Subcutaneous abdominal adipose tissue (tissue), 5 donors: ENCODE results near the gene NKAIN2.

Experiments used
- H3K27ac ChIP-seq: one replicate; pipeline ENCODE4 v1.7.0; 2013; ENCODE audit warnings: low read depth, mild to moderate bottlenecking, inconsistent platforms, low read length, moderate library complexity
- H3K27me3 ChIP-seq, 5 donors: one replicate each; pipeline ENCODE4 v1.7.0; 2013; ENCODE audit warnings: low read length in 5 of 5, inconsistent platforms in 1 of 5; ENCODE audit not compliant: control insufficient read depth in 5 of 5, insufficient read depth in 4 of 5
- H3K36me3 ChIP-seq, 5 donors: one replicate each; pipeline ENCODE4 v1.7.0; 2013; ENCODE audit warnings: low read length in 5 of 5; ENCODE audit not compliant: control insufficient read depth in 5 of 5, insufficient read depth in 5 of 5
- H3K4me1 ChIP-seq, 5 donors: one replicate each; pipeline ENCODE4 v1.7.0; 2013; ENCODE audit warnings: low read length in 5 of 5, mild to moderate bottlenecking in 3 of 5, moderate library complexity in 1 of 5; ENCODE audit not compliant: control insufficient read depth in 5 of 5, insufficient read depth in 5 of 5
- H3K4me3 ChIP-seq, 5 donors: one replicate each; pipeline ENCODE4 v1.7.0; 2013; ENCODE audit warnings: low read length in 5 of 5, low read depth in 1 of 5
- H3K9ac ChIP-seq, 5 donors: one replicate each; pipeline ENCODE4 v1.7.0; 2013; ENCODE audit warnings: low read length in 5 of 5, mild to moderate bottlenecking in 4 of 5, moderate library complexity in 3 of 5
- H3K9me3 ChIP-seq, 5 donors: one replicate each; pipeline ENCODE4 v1.7.0; 2013; ENCODE audit warnings: low read length in 5 of 5; ENCODE audit not compliant: control insufficient read depth in 5 of 5
- donor health status: healthy.
- donor health status: healthy.
- donor health status: healthy.
- donor health status: healthy.
- donor health status: healthy.

NKAIN2 gene

GRCh38 chr6:123803504-123804013, at the start of gene NKAIN2:
Gene NKAIN2 (plus strand): TSS chr6:123803865.
- peaks cover 5 to 18% (median 10%) of the 10 kb centered on the region in 5 donors for H3K27me3 ChIP-seq
- H3K4me3 ChIP-seq: peak within 1 kb of the TSS; percentile 46 to 79 (median 70)
- no peak within 1 kb of the TSS for H3K27ac ChIP-seq
- H3K9me3 ChIP-seq: no peaks in the 10 kb centered on the region
- H3K4me1 ChIP-seq: peaks cover 0 to 18% (median 18%) of the 10 kb centered on the region in 5 donors
- no peaks in the 10 kb centered on the region for H3K36me3 ChIP-seq
- H3K9ac ChIP-seq: no peak within 1 kb of the TSS

- Histone ChIP-seq H3K27ac (no peak overlapping the region), H3K4me1 (no peaks in the 10 kb centered on the region), H3K9ac (no peak overlapping the region), H3K36me3 (no peaks in the 10 kb centered on the region), H3K27me3 (no peaks in the 10 kb centered on the region), H3K4me3 (no peak overlapping the region), H3K9me3 (no peaks in the 10 kb centered on the region)
Measured at GRCh38 chr6:123759472-123759871, 44.2 kb upstream of the NKAIN2 start.

- H3K9ac ChIP-seq: no peak overlapping the region
- no peak overlapping the region for H3K27ac ChIP-seq
- H3K27me3 ChIP-seq: no peaks in the 10 kb centered on the region
- no peak overlapping the region for H3K4me3 ChIP-seq
- H3K36me3 ChIP-seq: no peaks in the 10 kb centered on the region
- no peaks in the 10 kb centered on the region for H3K4me1 ChIP-seq
- H3K9me3 ChIP-seq: no peaks in the 10 kb centered on the region
Measured at GRCh38 chr6:123763904-123764303, 39.8 kb upstream of the NKAIN2 start.

GRCh38 chr6:123764722-123765121, 38.9 kb upstream of the NKAIN2 start:
- H3K4me1 ChIP-seq: no peaks in the 10 kb centered on the region
- no peaks in the 10 kb centered on the region for H3K9me3 ChIP-seq
- H3K27ac ChIP-seq: no peak overlapping the region
- no peaks in the 10 kb centered on the region for H3K36me3 ChIP-seq
- H3K4me3 ChIP-seq: no peak overlapping the region
- no peak overlapping the region for H3K9ac ChIP-seq
- no peaks in the 10 kb centered on the region for H3K27me3 ChIP-seq

GRCh38 chr6:123768921-123769320, 34.7 kb upstream of the NKAIN2 start:
- Histone ChIP-seq H3K4me1 (no peaks in the 10 kb centered on the region), H3K4me3 (no peak overlapping the region), H3K9ac (no peak overlapping the region), H3K9me3 (no peaks in the 10 kb centered on the region), H3K27me3 (no peaks in the 10 kb centered on the region), H3K27ac (no peak overlapping the region), H3K36me3 (no peaks in the 10 kb centered on the region)

GRCh38 chr6:123769431-123769830, 34.2 kb upstream of the NKAIN2 start:
- H3K36me3 ChIP-seq: no peaks in the 10 kb centered on the region
- H3K9ac ChIP-seq: no peak overlapping the region
- H3K9me3 ChIP-seq: no peaks in the 10 kb centered on the region
- no peak overlapping the region for H3K4me3 ChIP-seq
- H3K4me1 ChIP-seq: no peaks in the 10 kb centered on the region
- H3K27ac ChIP-seq: no peak overlapping the region
- H3K27me3 ChIP-seq: no peaks in the 10 kb centered on the region

- Histone ChIP-seq H3K4me3 (no peak overlapping the region), H3K27ac (no peak overlapping the region), H3K9me3 (no peaks in the 10 kb centered on the region), H3K27me3 (no peaks in the 10 kb centered on the region), H3K36me3 (no peaks in the 10 kb centered on the region), H3K9ac (no peak overlapping the region), H3K4me1 (no peaks in the 10 kb centered on the region)
Measured at GRCh38 chr6:123770247-123770949, 33.3 kb upstream of the NKAIN2 start.

GRCh38 chr6:123771126-123771525, 32.5 kb upstream of the NKAIN2 start:
- no peaks in the 10 kb centered on the region for H3K4me1 ChIP-seq
- no peaks in the 10 kb centered on the region for H3K36me3 ChIP-seq
- H3K9ac ChIP-seq: no peak overlapping the region
- no peaks in the 10 kb centered on the region for H3K27me3 ChIP-seq
- no peak overlapping the region for H3K27ac ChIP-seq
- H3K9me3 ChIP-seq: no peaks in the 10 kb centered on the region
- H3K4me3 ChIP-seq: no peak overlapping the region

DNA sequence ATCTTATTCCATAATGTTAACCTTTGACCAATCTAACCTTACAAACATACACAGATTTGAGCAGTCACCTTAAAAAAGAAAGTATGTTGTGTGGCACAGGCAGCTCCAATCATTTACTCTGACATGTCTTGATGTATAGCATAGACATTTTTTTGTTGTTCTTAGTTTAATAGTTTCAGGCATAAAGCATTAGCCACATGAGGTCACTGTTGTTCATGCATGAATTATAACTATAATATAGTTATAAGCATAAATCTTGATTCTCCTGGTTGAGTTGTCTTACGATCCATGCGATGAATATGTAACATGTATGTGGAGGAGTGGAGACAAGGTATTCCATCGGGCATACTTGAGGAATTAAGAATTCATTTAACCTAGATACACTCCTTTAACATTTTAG, 26.1 kb upstream of the NKAIN2 start:
- Histone ChIP-seq H3K4me3 (no peak overlapping the region), H3K27ac (no peak overlapping the region), H3K4me1 (no peaks in the 10 kb centered on the region), H3K9ac (no peak overlapping the region), H3K27me3 (no peaks in the 10 kb centered on the region), H3K36me3 (no peaks in the 10 kb centered on the region), H3K9me3 (no peaks in the 10 kb centered on the region)

DNA sequence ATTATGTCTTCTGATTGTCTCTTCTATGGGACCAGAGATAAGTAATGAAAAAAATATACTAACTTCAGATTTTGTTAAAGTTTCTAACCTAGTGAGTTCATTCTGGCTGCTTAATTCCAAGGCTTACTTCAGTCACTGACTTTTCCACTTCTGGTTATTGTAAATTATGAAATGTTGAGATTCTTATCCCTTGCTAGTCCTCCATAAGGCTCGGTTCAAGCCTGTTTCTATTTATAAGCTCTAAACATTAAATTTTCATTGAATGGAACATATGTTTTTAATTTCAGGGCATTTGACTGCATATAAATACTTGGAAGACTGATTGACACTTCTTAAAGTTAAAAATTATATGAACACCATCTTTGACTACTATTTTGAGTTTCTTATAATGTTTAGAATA, 23.6 kb upstream of the NKAIN2 start:
- Histone ChIP-seq H3K27me3 (no peaks in the 10 kb centered on the region), H3K4me3 (no peak overlapping the region), H3K27ac (no peak overlapping the region), H3K4me1 (no peaks in the 10 kb centered on the region), H3K9ac (no peak overlapping the region), H3K9me3 (no peaks in the 10 kb centered on the region), H3K36me3 (no peaks in the 10 kb centered on the region)
